ENCODE results near the gene C1QTNF2. TPM values are rescaled to one million over a fixed set of nuclear protein-coding genes. Genes with fewer than 3 reads are reported as not detected.

The C1QTNF2 gene
- polyA plus RNA-seq, 1 donor from 2014 or later = 0.09 TPM

DNA sequence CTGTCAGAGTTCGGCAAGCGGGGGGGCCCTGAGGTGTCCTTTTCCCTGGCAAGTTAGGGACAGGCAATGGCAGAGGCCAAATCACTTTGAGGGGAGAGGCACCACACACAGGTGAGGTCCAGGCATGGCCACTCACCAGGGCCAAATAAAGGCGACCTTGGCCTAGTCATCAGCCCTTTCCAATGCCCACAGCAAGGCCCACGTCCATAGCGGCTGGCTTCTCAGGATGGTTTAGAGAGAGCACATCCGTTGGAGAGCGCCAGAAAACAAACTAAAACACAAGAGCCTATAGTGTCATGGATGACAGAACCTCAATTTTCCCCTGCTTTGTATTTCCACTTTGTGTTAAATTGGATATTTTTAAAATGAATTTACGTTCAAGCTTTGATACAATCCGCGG lies 65.1 kb downstream of the C1QTNF2 start:
- no peak for TF ChIP-seq MXI1 (conservative IDR thresholded peaks at IDR 0.05; ENCODE audit: poor library complexity, severe bottlenecking)
- no peak for TF ChIP-seq CTCF (IDR thresholded peaks at IDR 0.05; ENCODE audit: poor library complexity, severe bottlenecking)
- TF ChIP-seq RAD21 (conservative IDR thresholded peaks at IDR 0.05) = no peak
- no peak for TF ChIP-seq EZH2 (IDR thresholded peaks at IDR 0.05; ENCODE audit: borderline replicate concordance, insufficient read depth, low read length, poor library complexity, severe bottlenecking)
- TF ChIP-seq POLR2AphosphoS5 (IDR thresholded peaks at IDR 0.05) = no peak
- no peaks in the 10 kb centered on the region for H3F3A ChIP-seq (ENCODE audit: insufficient read depth, low read length, poor library complexity, severe bottlenecking)
- H3K9me2 ChIP-seq (ENCODE audit: insufficient read depth, low read length) = no peaks in the 10 kb centered on the region
- H4K20me1 ChIP-seq (ENCODE audit: insufficient read depth) = no peaks in the 10 kb centered on the region
- H3K9ac ChIP-seq (ENCODE audit: low read length) = no peak overlapping the region
- H3K4me2 ChIP-seq (ENCODE audit: low read length) = no peak overlapping the region
- H3K79me2 ChIP-seq (replicated peaks; ENCODE audit: insufficient read depth, low read length) = peaks cover 3% of the 10 kb centered on the region
- H3K36me3 ChIP-seq (ENCODE audit: insufficient read depth, low read length) = no peaks in the 10 kb centered on the region
- H3K4me3 ChIP-seq (ENCODE audit: low read length) = no peak overlapping the region
- no peak overlapping the region for H2AFZ ChIP-seq (ENCODE audit: low read depth, low read length)
- H3K27ac ChIP-seq (ENCODE audit: low read length) = no peak overlapping the region
- H3K9me3 ChIP-seq (ENCODE audit: low read length) = no peaks in the 10 kb centered on the region
- H3K27me3 ChIP-seq (ENCODE audit: insufficient read depth, low read depth, low read length) = no peaks in the 10 kb centered on the region

GRCh38 chr5:160303690-160304089 lies 66.7 kb downstream of the C1QTNF2 start:
- no peaks in the 10 kb centered on the region for H3K27me3 ChIP-seq (ENCODE audit: insufficient read depth, low read depth, low read length)
- no peak overlapping the region for H2AFZ ChIP-seq (ENCODE audit: low read depth, low read length)
- H3F3A ChIP-seq (ENCODE audit: insufficient read depth, low read length, poor library complexity, severe bottlenecking) = no peaks in the 10 kb centered on the region
- no peaks in the 10 kb centered on the region for H3K9me3 ChIP-seq (ENCODE audit: low read length)
- TF ChIP-seq EZH2 (IDR thresholded peaks at IDR 0.05; ENCODE audit: borderline replicate concordance, insufficient read depth, low read length, poor library complexity, severe bottlenecking) (no peak), RAD21 (conservative IDR thresholded peaks at IDR 0.05) (no peak), CTCF (IDR thresholded peaks at IDR 0.05; ENCODE audit: poor library complexity, severe bottlenecking) (no peak), POLR2AphosphoS5 (IDR thresholded peaks at IDR 0.05) (no peak), MXI1 (conservative IDR thresholded peaks at IDR 0.05; ENCODE audit: poor library complexity, severe bottlenecking) (no peak), EP300 (conservative IDR thresholded peaks at IDR 0.05; ENCODE audit: poor library complexity, severe bottlenecking) (no peak), SMC3 (conservative IDR thresholded peaks at IDR 0.05; ENCODE audit: poor library complexity) (no peak), TAF1 (IDR thresholded peaks at IDR 0.05; ENCODE audit: low read depth) (no peak)
- TF ChIP-seq, protein P1, sequence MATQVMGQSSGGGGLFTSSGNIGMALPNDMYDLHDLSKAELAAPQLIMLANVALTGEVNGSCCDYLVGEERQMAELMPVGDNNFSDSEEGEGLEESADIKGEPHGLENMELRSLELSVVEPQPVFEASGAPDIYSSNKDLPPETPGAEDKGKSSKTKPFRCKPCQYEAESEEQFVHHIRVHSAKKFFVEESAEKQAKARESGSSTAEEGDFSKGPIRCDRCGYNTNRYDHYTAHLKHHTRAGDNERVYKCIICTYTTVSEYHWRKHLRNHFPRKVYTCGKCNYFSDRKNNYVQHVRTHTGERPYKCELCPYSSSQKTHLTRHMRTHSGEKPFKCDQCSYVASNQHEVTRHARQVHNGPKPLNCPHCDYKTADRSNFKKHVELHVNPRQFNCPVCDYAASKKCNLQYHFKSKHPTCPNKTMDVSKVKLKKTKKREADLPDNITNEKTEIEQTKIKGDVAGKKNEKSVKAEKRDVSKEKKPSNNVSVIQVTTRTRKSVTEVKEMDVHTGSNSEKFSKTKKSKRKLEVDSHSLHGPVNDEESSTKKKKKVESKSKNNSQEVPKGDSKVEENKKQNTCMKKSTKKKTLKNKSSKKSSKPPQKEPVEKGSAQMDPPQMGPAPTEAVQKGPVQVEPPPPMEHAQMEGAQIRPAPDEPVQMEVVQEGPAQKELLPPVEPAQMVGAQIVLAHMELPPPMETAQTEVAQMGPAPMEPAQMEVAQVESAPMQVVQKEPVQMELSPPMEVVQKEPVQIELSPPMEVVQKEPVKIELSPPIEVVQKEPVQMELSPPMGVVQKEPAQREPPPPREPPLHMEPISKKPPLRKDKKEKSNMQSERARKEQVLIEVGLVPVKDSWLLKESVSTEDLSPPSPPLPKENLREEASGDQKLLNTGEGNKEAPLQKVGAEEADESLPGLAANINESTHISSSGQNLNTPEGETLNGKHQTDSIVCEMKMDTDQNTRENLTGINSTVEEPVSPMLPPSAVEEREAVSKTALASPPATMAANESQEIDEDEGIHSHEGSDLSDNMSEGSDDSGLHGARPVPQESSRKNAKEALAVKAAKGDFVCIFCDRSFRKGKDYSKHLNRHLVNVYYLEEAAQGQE (IDR thresholded peaks at IDR 0.05; ENCODE audit: borderline replicate concordance) = no peak
- peaks cover 3% of the 10 kb centered on the region for H3K79me2 ChIP-seq (replicated peaks; ENCODE audit: insufficient read depth, low read length)
- H3K36me3 ChIP-seq (ENCODE audit: insufficient read depth, low read length) = no peaks in the 10 kb centered on the region
- no peak overlapping the region for H3K27ac ChIP-seq (ENCODE audit: low read length)
- H3K4me3 ChIP-seq (ENCODE audit: low read length) = no peak overlapping the region
- no peak overlapping the region for H3K9ac ChIP-seq (ENCODE audit: low read length)
- no peaks in the 10 kb centered on the region for H3K9me2 ChIP-seq (ENCODE audit: insufficient read depth, low read length)
- no peak overlapping the region for H3K4me2 ChIP-seq (ENCODE audit: low read length)
- no peaks in the 10 kb centered on the region for H4K20me1 ChIP-seq (ENCODE audit: insufficient read depth)

Measured in neural cell (in vitro differentiated cells).